ENCODE measurements around the gene GPRC5D. TPM values are rescaled to one million over a fixed set of nuclear protein-coding genes. Genes with fewer than 3 reads are reported as not detected.

GPRC5D gene
- total RNA-seq, 2 donors from 2014 or later, result not detected

DNA sequence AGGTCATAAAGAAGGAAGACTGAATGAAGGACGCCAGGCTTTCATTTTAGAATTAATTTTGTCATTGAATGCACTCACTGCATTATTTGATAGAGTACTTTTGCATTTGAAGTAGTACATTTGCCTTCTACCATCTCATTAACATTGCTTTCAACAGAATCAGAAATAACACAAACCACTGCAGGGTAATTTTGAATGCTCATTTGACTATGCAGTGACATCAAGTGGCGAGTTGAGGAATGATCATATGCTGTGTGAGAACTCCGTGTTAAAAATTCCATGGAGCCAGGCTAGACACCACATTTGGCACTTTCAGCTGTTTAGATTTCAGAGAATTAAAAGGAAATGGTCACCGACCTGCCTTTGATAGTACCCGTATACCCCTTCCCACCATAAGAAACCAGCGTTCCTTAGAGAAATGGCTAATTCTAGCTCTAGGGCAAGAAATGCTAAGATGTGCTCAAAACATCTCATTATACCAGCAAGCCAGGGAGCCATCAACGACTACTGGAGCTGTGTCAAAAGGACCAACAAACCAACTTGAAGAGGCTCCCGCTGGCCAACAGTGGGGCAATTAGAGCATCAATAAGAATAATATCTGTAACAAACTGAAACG lies 31.6 kb upstream of the GPRC5D start:
- intact Hi-C loops (cut with DNase I), result loop anchor here in 1 of 2 donors (5.0 kb wide), 2 partner anchors 66 to 146 kb away; no protein-coding TSS in a partner anchor
- DNase-seq, result no peak
- peak; percentile 41 to 70 for ATAC-seq

- ATAC-seq (no peak), DNase-seq (no peak)
- intact Hi-C loops (cut with DNase I), result loop anchor here in 1 of 2 donors (5.0 kb wide), 2 partner anchors 65 to 145 kb away; no protein-coding TSS in a partner anchor
Measured at GRCh38 chr12:12982331-12982730, 30.4 kb upstream of the GPRC5D start.

DNA sequence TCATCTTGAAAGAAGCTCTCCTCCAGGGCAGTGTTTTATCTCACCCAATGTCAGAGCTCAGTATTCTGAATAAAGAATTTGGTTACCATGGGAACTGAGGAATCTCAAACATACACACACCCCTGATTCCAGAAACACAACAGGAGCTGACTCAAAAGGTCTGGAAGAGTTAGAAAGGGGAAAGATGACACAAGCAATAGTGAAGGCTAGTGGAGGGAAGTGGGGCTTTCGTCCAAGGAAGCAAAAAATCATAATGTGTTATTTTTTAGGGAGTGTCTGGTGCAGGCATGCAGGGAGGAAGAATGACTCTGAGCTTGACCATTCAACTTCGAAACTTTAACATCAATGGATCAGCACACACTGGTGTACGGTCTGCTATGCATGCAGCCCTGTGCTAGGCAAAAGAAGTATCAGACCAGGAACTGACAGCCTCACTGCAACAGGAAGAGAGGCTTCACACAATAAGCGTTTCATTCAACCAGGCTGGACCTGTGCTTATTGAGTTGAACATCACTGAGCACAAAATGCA lies 27.8 kb upstream of the GPRC5D start:
- intact Hi-C loops (cut with DNase I), result loop anchor here (5.0 kb wide), 2 partner anchors 62 to 142 kb away; no protein-coding TSS in a partner anchor
- DNase-seq (peak; percentile 43), ATAC-seq (peak; percentile 49 to 88)

GRCh38 chr12:12979126-12979525 lies 27.2 kb upstream of the GPRC5D start:
- intact Hi-C loops (cut with DNase I), result loop anchor here in 1 of 2 donors (5.0 kb wide), 1 partner anchor 62 kb away; no protein-coding TSS in a partner anchor
- DNase-seq (no peak), ATAC-seq (peak in 1 of 2 donors; percentile 16)

- intact Hi-C loops (cut with DNase I), result loop anchor here in 1 of 2 donors (5.0 kb wide), 1 partner anchor 60 kb away; no protein-coding TSS in a partner anchor
- no peak for DNase-seq
- ATAC-seq, result no peak
Measured at GRCh38 chr12:12977231-12977630, 25.3 kb upstream of the GPRC5D start.

DNA sequence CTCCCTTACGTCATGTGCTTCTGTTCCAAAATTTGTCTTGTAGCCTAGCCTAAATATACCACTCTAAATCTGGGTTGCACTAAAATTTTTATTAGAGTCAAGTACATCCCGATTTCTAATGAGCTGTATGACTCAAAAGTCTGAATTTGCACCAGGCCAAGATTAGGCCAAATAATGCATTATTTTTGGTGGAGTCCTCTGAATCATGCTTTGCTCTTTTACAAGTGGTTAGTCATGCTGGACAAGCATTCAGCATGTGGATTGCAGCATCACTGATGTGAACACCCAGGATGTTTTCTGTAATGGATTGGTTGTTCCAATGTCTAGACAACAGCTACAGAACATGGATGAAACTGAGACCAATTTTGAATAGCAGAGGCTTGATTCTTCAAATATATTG lies 24.4 kb upstream of the GPRC5D start:
- DNase-seq (no peak), ATAC-seq (peak; percentile 44 to 80)
- intact Hi-C loops (cut with DNase I), result loop anchor here in 1 of 2 donors (5.0 kb wide), 1 partner anchor 59 kb away; no protein-coding TSS in a partner anchor

DNA sequence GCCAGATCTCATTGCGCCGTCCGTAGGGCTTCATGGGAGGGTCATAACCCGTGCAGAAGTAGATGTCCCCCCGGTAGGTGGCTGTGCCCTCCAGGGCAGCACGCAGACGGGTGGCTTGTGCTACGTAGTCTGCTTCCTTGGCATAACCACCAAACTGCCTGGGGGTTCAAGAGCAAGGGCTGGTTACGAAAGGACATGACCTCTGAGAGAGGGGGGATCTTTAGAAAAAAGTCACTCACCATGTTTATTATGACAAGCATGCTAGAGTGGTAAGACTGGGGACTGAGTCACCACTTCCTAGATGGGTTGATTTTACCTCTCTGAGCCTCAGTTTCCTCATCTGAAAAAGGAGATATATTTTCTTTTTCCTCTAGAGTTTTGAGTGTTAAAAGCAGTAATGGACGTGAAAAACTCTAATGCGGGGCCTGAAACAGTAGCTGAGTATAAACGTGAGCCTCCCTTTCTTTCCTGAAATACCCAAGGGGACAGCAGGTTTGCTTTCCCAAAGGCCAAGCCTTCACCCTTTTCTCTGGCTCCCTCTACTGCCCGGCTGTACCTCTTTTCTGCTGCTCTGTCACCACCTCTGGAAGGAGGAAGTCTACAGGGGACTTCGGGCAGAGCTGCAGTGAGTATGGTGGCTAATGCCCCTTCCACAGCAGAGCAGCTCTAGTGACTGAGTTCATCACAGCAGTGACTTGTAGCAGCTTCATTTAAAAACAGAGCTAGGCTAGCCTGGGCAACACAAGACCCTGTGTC lies 23.5 kb upstream of the GPRC5D start:
- intact Hi-C loops (cut with DNase I), result loop anchor here in 1 of 2 donors (5.0 kb wide), 1 partner anchor 58 kb away; no protein-coding TSS in a partner anchor
- DNase-seq (no peak), ATAC-seq (peak in 1 of 2 donors; percentile 25)

DNA sequence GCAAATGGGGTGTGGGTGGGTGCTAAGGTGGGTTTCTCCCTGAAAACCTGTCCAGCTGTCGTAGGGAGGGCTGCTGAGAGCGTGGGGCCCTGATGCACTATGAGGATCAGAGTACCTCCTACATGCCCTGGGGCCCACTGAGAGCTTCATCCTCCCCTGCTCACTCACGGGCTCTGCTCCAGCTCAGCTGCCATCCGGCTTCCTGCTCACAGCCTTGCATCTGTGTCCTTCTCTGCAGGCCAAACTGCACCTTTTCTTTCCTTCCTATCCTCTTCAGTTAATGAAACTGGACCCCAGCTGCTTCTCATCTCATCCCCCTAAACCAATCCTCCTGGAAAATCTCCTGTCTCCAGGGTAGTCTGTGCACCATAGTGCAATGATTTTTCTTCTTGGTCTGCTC lies 22.2 kb upstream of the GPRC5D start:
- ATAC-seq, result no peak
- DNase-seq, result no peak
- intact Hi-C loops (cut with DNase I), result no loop called here

GRCh38 chr12:12973019-12973418 lies 21.0 kb upstream of the GPRC5D start:
- ATAC-seq (no peak), DNase-seq (no peak)
- intact Hi-C loops (cut with DNase I), result no loop called here

- DNase-seq (no peak), ATAC-seq (no peak)
- intact Hi-C loops (cut with DNase I), result no loop called here
Measured at GRCh38 chr12:12965836-12966235, 13.9 kb upstream of the GPRC5D start.

DNA sequence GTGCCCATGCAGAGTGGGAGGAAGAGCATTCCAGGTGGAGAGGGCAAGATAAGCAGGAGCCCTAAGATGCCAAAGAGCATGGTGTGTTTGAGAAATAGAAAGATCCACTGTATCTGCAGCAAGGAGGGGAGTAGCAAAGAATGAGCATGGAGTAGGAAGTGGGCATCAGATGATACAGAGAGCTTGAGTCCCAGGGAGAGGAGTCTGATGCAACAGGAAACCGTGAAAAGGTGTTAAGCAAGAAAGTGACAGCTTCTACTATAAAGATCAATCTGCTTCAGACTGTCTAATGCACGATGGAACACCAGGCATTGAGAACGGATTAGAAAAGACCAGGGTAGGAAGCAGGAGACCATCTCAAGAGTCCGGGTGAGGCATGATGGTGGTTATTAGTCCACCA lies 12.3 kb upstream of the GPRC5D start:
- ATAC-seq (no peak), DNase-seq (no peak)
- intact Hi-C loops (cut with DNase I), result no loop called here

- no peak for ATAC-seq
- intact Hi-C loops (cut with DNase I), result no loop called here
Measured at GRCh38 chr12:12960639-12961209, 8.8 kb upstream of the GPRC5D start.

DNA sequence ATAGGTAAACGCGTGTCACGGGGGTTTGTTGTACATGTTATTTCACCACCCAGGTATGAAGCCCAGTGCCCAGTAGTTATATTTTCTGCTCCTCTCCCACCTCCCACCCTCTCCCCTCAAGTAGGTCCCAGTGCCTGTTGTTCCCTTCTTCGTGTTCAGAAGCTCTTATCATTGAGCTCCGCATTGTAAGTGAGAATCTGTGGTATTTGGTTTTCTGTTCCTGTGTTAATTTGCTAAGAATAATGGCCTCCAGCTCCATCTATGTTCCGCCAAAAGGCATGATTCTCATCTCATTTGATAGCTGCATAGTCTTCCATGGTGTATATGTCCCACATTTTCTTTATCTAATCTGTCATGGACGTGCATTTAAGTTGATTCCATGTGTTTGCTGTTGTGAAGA lies 6.9 kb upstream of the GPRC5D start:
- intact Hi-C loops (cut with DNase I), result no loop called here
- no peak for ATAC-seq
- DNase-seq, result no peak

More at GRCh38 chr12:12960639-12961209, 8.8 kb upstream of the GPRC5D start:
- no peak for DNase-seq

DNA sequence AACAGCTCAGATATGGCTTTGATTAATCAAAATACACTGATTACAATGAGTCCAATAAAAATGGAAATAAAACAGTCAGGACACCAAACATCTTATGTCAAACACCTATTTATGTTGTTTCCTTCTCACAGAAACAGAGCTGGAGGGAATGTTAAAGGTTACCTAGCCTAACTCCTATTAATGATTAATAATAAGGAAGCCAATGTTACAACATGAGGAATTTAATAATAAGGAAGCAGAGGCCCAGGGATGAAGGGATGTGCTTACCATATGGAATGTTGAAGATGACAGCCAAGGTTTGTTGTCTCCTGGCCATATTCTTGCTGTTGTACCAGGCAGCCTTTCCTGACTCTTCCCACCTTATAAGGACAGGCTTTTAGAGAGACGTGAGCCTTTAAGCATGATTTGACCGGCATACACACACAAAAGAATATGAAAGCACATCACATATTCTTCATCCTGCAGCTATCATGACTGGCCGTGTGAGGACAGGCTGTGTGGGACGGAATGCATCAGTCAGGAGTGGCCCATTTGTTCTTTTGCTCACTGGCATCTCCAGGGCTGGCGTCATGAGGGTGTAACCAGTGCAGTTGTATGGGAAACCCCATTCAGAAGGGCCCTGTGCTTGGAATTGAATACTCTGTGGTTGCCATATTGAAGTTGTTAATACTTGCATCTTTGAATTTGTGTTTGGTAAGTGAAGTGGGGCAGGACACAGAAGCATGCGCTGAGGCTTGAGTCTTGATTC lies 3.1 kb upstream of the GPRC5D start:
- DNase-seq (no peak), ATAC-seq (no peak)
- intact Hi-C loops (cut with DNase I), result no loop called here

DNA sequence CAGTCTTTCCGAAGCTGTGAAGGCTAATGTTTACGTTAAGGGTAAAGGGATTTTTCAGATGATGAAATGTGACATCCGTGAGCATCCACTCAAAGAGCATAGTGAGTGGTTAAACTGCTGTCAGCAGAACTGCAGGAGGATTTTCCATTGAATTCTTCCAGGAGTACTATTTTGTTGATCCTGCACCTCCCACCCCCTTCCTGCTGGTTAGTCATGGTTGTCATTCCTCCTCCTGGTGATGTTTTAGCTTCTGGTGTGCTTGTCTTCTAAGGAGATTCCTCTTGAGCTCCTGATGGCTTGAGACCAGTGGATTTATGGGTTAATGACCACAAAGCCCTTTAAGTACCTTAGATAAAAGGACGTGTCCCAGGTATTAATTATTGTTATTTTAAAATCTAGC lies 2.4 kb upstream of the GPRC5D start:
- DNase-seq, result no peak
- intact Hi-C loops (cut with DNase I), result no loop called here
- no peak for ATAC-seq

- intact Hi-C loops (cut with DNase I), result no loop called here
- ATAC-seq, result no peak
Measured at GRCh38 chr12:12951504-12951903, 466 bp downstream of the GPRC5D start.

DNA sequence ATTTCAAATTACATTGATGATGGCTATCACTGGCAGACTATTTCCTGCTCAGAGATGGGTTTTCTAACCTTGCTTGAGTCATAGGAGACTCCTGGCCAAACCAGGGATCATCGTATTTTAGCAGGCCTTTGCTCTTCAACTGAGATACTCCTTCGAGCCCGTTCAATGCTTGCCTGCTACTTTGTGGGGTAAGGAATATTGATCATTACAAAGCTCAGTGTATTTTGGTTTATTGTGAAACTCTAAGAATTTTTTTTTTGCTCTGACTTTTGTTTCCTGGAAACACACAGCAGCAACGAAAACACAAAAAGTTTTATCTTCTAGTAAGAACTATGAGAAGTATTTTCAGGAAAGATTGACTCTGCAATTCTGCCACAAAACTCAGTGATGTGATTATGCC lies 4.1 kb downstream of the GPRC5D start:
- DNase-seq (no peak), ATAC-seq (no peak)
- intact Hi-C loops (cut with DNase I), result no loop called here

More at GRCh38 chr12:12951504-12951903, 466 bp downstream of the GPRC5D start:
- no peak for DNase-seq

DNA sequence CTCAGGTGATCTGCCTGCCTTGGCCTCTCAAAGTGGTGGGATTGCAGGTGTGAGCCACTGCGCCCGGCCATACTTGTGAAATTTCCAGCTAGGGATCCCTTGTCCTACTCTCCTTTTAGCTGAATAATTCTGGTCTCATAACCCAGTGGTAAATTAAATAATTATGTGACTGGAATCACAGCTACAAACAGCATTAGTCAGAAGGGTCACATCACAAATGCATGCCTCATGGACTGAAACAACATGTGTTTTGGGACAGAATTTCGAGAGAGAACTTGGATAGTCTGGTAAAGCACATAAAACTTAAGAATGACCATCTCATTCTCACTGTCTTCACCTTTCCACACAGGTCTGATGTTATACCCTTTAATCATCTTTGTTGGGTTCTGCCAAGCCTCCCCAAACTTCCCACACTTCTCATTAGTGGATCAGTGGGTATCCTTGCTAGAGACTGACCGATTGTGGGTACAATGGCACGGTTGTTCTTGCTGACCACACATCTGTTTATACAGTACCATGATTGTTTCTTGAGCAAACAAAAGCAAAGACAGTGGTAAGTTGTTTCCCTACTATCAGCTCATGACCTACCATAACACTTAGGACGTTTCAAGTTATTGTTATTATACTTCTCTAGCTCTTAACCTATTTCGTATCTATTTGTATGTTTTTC lies 5.1 kb downstream of the GPRC5D start:
- ATAC-seq (no peak), DNase-seq (no peak)
- intact Hi-C loops (cut with DNase I), result no loop called here

DNA sequence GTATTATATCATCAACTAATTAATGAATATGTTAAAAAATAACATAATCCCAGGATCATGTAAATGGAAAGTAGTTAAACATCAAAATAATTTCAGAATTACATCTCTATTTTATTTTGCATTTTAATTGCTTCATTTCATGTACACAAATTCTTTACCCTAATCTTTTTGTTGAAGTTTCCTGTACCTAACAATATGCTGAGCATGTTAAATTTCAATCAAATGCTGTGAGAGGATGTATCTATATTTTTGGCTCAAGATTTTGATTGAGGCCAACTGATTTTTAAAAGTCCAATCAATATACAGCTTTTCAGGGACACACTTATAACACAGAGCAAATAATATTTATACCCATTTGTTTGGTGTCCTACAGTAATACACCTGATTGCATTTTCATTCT lies 6.4 kb downstream of the GPRC5D start:
- intact Hi-C loops (cut with DNase I), result no loop called here
- DNase-seq (no peak), ATAC-seq (no peak)

Measured in left cardiac atrium (tissue), 4 donors.